HG03025 (cell line): ENCODE measurements around the gene XRN2.
"Not testable (repeated sequence)": the region's sequence is repeated elsewhere in the genome, so short reads cannot be mapped to it uniquely, and the experiment has no call there.

Experiments
- ATAC-seq: cut with Tn5 transposase; IDR thresholded peaks from one replicate; pipeline ENCODE4 v1.9.1; 2021; ENCODE audit warnings: mild to moderate bottlenecking, moderate library complexity; ENCODE audit not compliant: unreplicated experiment, low FRiP score

The XRN2 gene

DNA sequence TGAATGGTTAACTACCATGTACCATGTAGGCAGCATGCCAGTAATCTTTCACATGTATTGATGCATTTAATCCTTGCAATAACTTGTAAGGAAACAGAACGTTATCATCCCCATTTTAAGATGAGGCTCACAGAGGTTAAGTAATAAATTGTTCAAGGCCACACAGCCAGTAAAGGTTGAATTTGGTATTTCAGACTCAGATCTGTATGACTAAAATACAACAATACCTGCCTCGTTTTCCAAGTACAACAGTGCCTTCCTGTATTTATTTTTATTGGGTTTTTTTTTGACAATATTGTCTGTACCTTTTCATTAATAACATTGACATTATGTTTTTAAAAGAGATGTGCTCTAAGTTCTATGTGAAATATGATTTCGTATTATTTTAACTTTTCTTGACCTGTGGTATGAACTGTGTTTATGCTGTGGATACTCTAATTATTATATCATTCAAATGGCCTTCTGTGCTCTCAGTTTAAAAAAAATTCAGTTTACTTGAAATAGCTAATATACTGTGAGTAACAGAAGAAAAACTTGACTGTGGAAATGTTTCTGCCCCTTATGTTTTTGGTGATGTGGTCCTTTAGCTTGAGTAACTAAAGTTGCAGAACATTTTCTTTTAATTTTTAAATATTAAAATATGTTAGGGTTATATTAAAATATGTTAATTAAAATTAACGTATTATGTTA lies 39.7 kb downstream of the XRN2 start:
- no peak for ATAC-seq

DNA sequence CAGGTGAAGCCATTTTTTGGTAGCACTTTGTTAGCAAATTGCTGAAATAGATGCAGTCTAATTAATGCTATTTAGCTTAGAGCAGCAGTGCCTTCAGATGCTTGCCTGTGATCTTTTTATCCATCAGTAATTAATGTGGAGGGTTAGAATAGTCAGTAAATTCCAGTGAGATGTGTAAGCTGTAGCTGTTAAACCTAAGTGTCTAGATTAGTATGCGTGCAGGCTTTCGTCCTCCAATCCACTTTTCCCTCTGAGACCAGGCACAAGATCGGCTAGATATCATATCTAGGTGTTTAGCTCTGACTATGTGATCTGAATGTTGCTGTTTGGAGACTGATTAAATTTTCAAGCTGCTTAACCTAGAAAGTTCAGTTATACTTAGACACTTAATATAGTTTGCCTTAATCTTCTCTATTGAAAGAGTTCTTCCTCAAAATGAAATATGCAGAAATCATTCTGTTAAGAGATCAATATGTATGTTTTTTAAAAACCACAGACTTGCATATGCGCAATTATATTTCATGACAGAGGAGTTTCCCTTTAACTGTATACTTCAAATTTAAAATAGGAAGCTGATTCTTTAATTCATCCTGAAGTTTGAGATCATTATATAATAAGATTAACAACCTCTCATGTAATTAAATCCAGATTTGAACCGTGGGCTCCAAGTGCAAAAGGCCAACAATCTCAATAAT lies 41.2 kb downstream of the XRN2 start:
- no peak for ATAC-seq

DNA sequence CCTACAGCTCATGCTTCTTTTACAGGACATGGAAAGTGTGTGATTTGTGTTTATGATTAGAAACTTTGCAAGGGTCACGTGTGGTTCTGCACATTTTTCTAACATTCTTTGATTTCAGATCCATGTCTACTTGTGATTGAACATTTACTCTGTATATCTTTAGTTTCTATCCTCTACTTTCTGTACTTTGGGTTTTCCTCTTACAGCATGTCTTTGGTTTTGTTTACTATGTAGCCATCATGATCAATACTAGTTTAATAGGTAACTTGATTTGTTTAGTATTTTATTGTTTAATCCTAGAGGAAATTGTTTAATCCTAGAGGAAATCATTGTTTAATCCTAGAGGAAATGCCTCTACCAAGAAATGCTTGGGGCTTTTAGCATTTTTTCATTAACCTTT lies 41.8 kb downstream of the XRN2 start:
- no peak for ATAC-seq

DNA sequence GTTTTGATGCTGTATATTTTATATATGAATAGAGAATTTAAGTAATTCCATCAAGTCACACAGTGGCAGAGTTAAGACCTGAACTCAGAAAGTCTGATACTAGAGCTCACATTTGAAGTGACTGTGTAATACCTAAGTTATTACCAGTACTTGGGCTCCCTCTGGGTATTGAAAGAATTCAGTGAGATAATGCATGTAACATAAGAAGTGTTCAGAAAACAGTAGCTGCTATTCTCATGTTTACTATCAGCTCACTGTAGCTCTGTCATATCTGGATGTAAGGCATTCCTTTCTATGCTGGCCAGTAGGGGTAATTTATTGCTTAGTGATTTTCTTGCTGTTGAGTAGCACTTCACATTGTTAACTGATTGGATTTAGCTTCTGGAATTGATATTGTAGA lies 49.6 kb downstream of the XRN2 start:
- ATAC-seq = no peak

DNA sequence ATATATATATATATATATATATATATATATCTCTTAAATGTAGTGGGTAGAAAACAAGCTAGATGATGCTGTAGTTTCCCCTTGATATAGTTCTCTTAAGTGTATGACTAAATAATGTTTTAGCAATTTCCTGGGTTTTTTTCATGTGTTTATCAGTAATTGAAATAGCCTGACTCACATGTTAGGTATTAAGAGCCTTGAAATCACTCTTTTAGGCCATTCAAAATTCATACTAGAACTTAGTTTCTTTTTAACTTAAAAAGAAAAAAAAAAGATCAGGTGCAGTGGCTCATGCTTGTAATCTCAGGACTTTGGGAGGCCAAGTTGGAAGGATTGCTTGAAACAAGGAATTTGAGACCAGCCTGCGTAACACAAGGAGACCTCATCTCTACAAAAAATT lies 50.1 kb downstream of the XRN2 start:
- ATAC-seq = no peak

DNA sequence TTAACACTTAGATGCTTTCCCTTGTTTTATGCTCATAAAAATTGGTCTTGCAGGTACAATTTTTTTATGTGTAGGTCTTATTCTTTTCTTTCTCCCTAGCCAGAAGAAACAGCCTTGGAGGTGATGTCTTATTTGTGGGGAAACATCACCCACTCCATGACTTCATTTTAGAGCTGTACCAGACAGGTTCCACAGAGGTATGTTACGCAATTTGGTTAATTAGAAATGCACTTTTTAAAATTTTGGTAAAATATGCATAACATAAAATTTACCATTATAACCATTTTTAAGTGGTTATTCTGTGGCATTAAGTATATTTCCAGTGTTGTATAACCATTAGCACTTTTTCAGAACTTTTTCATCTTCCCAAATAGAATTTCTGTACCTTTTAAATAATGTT lies 52.9 kb downstream of the XRN2 start:
- ATAC-seq = no peak

DNA sequence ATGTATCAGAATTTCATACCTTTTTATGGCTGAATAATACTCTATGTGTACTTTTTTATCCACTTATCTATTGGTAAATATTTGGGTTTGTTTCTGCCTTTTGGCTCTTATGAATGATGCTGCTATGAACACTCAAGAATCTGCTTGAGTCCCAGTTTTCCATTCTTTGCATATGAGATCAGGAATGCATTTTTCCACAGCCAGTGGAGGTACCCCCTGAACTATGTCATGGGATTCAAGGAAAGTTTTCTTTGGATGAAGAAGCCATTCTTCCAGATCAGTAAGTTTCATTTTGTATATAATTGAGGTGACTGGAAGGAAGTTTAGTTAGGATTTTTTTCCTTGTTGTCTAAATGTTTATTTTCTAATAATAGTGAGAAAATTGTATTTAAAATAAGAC lies 53.3 kb downstream of the XRN2 start:
- ATAC-seq = no peak

DNA sequence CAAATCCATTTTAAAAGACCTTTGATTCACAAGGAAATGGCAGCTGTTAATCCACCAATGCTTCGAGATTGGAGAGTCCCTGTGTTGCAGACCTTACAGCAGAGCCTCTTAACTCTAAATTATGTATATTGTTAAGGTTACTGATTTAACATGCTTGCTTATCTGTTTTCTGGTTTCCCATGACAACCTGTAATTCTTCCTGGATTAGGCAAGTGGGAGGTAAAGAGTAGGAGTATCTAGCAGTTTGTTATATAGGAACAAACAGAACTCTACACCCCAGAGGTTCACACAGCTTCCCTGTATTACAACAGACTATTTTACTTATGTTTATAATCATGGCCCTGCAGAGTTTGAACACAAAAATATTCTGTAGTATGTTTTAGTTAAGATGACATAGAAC lies 54.7 kb downstream of the XRN2 start:
- no peak for ATAC-seq

DNA sequence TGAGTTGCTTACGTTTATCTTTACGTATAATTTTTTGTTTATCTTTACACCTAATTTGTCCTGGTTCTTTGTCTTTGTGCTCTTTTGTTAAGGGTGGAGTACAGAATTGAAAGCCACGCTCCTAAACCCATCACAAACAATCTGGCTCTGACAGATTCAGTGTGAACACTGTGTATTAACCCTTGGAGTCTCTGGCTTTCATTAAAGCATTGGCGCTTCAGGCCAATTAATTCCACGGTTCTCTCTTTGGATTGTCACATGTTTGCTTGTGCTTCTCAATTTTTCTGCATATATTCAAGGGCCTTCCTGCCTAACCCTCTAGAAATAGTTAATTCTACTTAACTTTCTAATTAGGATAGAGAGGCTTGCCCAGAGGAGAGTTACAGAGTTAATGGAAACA lies 55.6 kb downstream of the XRN2 start:
- no peak for ATAC-seq

DNA sequence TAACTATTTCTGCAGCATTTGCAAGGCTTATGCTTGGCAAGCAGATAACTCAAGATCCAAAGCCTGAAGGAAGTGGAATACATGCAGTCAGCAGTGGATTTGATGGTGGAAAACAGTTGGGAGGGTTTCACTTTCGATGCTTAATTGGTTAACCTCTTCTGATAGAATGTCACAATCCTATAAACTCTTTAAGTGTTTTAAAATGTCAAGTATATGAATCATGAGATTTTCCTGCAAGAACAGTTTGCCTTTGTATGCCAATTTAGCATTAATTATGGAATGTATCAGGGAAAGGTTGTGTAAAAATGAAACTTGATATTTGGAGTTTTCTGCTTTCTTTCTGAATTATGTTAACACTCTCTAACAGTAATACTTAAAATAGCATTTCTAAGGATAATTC lies 57.6 kb downstream of the XRN2 start:
- ATAC-seq = no peak

DNA sequence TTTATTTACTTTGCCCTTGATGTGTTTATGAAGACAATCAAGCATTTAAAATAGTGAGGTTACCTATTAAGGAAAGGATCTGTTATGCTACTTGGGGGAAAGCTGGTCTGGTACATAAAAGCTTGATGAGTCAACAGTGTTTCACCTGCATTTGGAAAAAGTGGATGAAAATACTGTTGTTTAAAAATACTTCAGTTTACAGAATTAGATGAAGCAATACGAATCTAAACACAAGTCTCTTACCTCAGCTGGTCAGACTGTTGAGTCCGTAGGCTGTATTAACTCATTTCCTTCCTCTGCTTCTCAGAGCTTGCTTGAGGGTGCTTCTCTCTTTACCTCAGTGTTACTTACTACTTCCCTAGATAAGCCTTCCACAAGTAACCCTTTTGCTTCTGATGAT lies 58.1 kb downstream of the XRN2 start:
- no peak for ATAC-seq

DNA sequence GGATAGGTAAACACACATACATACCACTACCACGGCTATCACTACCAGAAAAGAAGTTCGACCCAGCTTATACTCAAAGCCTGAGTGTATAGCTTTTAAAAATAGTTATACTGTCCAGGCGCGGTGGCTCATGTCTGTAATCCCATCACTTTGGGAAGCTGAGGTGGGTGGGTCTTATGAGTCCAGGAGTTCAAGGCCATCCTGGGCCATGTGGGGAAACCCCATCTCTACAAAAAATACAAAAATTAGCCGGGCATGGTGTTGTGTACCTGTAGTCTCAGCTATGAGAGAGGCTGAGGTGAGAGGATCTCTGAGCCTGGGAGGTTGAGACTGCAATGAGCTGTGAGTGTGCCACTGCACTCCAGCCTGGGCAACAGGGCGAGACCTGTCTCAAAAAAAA lies 61.3 kb downstream of the XRN2 start:
- no peak for ATAC-seq

DNA sequence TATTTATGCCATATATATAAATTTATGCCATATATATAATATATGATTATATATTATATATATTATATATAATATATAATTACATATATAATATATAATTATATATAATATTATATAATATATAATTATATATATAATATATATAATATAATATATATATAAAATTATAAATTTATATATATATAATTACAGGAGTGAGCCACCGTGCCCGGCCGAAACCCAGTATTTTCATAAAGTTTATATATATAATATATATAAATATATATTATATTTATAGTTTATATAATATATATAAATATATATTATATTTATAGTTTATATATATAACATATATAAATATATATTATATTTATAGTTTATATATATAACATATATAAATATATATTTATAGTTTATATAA lies 62.6 kb downstream of the XRN2 start:
- no peak for ATAC-seq

DNA sequence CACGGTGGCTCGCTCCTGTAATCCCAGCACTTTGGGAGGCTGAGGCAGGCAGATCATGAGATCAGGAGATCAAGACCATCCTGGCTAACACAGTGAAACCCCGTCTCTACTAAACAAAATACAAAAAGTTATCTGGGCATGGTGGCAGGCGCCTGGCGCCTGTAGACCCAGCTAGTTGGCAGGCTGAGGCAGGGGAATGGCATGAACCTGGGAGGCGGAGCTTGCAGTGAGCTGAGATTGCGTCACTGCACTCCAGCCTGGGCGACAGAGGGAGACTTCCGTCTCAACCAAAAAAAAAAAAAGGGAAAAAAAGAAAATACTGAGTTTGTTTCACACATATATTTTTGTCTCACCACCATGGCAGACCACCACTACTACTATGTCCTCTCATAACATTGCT lies 63.1 kb downstream of the XRN2 start:
- not testable (repeated sequence) for ATAC-seq

DNA sequence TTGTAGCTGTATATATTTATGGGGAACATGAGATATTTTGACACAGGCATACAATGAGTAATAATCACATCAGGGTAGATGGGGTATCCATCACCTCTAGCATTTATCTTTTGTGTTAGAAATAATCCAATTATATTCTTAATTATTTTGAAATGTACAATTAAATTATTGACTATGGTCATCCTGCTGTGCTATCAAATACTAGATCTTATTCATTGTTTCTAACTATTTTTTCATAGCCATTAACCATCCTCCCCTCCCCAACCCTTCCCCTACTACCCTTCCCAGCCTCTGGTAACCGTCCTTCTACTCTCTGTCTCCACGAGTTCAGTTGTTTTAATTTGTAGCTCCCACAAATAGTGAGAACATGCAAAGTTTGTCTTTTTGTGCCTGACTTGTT lies 65.7 kb downstream of the XRN2 start:
- no peak for ATAC-seq

DNA sequence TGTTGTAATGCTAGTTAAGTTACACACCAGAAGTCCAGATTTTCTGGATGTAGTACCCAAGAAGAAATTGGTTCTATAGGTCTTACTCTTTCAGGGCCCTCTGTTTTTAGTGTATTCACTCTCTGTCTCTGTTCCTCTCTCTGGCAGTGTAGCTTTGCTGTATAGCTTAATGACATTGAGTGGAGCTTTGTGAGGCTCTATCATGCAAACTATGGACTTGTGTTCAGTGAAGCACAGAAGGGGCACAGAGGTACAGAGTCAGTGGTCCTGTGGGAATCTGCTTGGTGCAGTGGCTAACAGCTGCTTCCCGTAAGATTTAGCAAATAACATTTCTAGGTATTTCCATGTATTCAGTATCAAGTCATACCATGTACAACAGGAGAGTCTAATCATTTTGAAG lies 68.1 kb downstream of the XRN2 start:
- no peak for ATAC-seq

DNA sequence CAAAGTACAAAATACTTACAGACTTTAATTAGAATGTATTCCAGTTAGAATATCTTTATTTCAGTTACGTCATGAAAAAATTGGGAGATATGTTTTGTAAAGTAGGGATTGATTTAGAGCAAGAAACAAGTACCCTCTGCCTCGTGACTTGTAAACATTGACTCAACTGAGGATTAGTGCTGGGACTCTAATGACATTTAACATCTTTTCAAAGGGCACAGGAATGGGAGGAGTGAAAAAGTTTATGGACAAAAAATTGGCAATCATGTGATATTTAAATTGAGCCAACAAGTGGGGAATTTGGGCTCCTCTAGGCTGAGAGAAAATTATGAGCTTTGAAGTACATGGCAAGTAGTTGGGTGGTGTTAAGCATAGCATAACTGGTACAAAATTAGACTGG lies 68.9 kb downstream of the XRN2 start:
- ATAC-seq = no peak

DNA sequence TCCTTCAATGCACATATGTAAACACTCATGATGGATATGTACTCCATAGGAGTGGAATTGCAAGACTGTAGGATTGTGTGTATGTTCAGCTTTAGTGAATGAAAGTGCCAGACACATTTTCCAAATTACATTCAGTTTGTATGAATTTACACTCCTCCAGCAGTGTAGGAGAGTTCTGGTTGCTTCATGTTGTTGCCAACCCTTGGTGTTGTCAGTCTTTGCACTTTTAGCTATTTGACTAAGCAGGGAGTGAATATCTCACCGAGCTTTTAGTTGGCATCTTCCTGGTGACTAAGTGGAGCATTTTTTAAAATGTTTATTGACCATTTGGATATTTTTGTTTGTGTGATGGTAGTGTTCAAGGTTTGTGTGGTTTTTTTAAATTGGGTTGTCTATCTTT lies 70.3 kb downstream of the XRN2 start:
- ATAC-seq = no peak

DNA sequence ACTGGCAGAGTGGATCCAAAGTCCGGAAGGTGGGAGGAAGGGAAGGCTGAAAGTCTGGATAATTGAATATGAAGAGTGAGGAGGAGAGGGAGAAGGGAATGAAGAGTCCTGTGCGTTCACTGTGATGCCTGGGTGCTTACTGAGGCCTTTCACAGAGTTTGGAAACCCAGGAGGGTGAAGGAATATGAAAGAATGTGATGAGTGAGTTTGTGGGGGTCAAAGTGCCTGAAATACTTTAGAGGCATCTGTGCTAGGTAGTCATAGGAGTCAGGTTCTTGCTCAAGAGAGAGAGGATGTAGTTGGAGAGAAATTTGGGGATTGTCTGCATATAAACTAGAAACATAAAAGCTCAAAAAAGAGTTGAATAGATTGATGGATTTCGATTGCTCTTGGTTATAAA lies 73.5 kb downstream of the XRN2 start:
- ATAC-seq = no peak

DNA sequence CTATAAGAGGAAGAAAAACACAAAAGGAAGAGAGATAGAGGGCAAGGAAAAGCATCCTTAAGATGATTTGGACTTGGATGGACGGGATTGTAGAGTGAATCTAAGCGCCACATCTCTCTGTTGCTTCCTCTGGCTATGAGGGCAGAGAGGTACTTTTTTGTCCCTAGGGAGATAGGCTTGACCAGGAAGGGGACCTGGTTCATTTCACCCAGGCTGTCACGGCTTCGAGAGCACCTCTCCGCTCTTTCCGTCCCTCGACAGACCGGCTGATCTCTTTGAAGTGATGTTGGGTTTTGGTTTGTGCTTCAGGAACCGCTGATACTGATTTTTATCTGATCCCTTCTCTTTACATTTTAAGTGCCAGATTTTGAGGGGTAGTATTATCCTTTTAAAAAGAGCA lies 74.6 kb downstream of the XRN2 start:
- no peak for ATAC-seq

DNA sequence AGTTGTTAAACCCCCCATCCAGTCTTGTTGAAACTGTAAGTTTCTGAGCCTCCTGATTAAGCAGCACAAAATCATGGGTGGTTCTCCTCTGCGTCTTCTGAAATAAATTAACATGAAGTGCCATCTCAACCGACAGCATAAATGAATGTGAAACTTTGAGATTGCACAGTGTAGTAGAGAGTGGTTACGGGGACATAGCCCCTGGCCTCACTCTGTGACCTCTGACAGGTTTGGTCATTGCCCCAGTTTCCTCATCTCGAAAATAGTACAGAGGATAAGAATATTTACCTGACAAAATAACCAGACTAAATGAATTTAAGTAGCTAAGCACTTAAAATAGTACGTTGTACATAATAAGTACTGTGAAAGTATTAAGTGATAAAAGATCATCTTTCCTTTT lies 75.1 kb downstream of the XRN2 start:
- no peak for ATAC-seq

DNA sequence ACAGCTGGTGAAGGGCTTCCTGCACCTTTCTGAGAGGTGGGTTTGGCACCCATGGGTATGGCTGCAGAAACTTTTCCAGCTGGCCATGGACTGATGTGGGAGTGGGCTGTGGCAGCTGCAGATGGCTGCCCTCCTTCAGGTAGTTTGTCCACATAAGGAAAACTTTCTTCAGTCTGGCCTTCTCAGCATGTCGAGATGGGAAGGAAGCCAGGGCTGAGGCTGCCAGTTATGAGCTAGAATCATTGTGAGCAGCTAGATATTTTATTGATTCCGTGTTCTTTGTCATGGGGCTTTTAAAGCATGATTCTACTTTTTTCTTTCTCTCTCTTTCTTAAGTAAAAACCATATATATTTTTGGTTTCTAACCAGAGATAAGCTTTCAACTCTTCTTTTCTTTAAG lies 77.6 kb downstream of the XRN2 start:
- ATAC-seq = no peak

DNA sequence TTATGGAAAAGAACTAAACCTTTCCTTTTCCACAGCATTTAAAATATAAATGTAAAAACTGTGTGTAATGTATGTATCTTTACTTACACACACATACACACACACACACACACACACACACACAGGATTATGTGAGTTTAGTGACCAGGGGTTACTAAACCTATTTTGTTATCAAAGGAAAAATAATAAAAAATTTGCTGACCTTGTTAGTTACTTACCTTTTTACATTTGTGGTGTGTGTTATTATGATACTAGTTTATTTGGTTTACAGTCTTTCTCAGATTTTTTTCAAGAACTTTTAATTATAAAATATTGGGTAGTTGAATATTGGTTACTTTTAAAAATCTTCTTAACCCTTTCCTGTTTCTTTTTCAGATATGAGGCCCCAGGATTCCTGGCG lies 78.5 kb downstream of the XRN2 start:
- no peak for ATAC-seq
